RWPE2 (cell line): ENCODE measurements around the gene GPR4.

Experiments used
- ATAC-seq: fragments of 200-7000 bp; cut with Tn5 transposase; 3 replicates; pipeline ENCODE4 v1.9.1; 2021; ENCODE audit warnings: low read depth
- DNase-seq: peaks from one replicate; pipeline ENCODE4 v3.0.0-alpha.2; 2020; ENCODE audit warnings: low spot score
- H3K27ac ChIP-seq: fragments of 450-650 bp; 2 replicates; pipeline ENCODE4 v1.5.1; 2017; ENCODE audit warnings: mild to moderate bottlenecking; ENCODE audit not compliant: poor library complexity, severe bottlenecking
- H3K27me3 ChIP-seq: fragments of 250-450 bp; sonication (Bioruptor Pico); 2 replicates; pipeline ENCODE4 v1.5.1; 2021; ENCODE audit warnings: mild to moderate bottlenecking, moderate library complexity; ENCODE audit not compliant: insufficient read depth, poor library complexity, severe bottlenecking
- H3K36me3 ChIP-seq: fragments of 250-450 bp; sonication (Bioruptor Pico); 2 replicates; pipeline ENCODE4 v1.5.1; 2020; ENCODE audit warnings: low read depth, mild to moderate bottlenecking, moderate library complexity
- H3K4me1 ChIP-seq: fragments of 250-450 bp; sonication (Bioruptor Pico); 2 replicates; pipeline ENCODE4 v1.5.1; 2021; ENCODE audit warnings: mild to moderate bottlenecking, moderate library complexity; ENCODE audit not compliant: insufficient read depth, poor library complexity, severe bottlenecking
- H3K4me3 ChIP-seq: fragments of 250-450 bp; sonication (Bioruptor Pico); 2 replicates; pipeline ENCODE4 v1.5.1; 2021; ENCODE audit warnings: mild to moderate bottlenecking, moderate library complexity; ENCODE audit not compliant: severe bottlenecking
- H3K9me3 ChIP-seq: fragments of 250-450 bp; sonication (Bioruptor Pico); 2 replicates; pipeline ENCODE4 v1.5.1; 2021; ENCODE audit warnings: mild to moderate bottlenecking, moderate library complexity; ENCODE audit not compliant: severe bottlenecking
- CTCF ChIP-seq: fragments of 450-650 bp; IDR thresholded peaks from one replicate; pipeline ENCODE4 v1.5.1; 2017; ENCODE audit warnings: mild to moderate bottlenecking, moderate library complexity; ENCODE audit not compliant: poor library complexity, severe bottlenecking

The GPR4 gene

GRCh38 chr19:45560686-45561085 is 41.3 kb downstream of the GPR4 start:
- no peaks in the 10 kb centered on the region for H3K27me3 ChIP-seq
- TF ChIP-seq CTCF, result no peak
- no peak overlapping the region for H3K27ac ChIP-seq
- H3K4me1 ChIP-seq, result peaks cover 6% of the 10 kb centered on the region
- DNase-seq (no peak), ATAC-seq (no peak)
- no peak overlapping the region for H3K4me3 ChIP-seq
- H3K9me3 ChIP-seq, result no peaks in the 10 kb centered on the region
- H3K36me3 ChIP-seq, result 0 out of 2 replicates have a peak, but pooled peaks cover 4% of the 10 kb centered on the region

- 0 out of 2 replicates have a peak, but pooled peaks cover 4% of the 10 kb centered on the region for H3K36me3 ChIP-seq
- no peak overlapping the region for H3K4me3 ChIP-seq
- ATAC-seq (no peak), DNase-seq (no peak)
- TF ChIP-seq CTCF, result no peak
- H3K27ac ChIP-seq, result no peak overlapping the region
- H3K9me3 ChIP-seq, result no peaks in the 10 kb centered on the region
- no peaks in the 10 kb centered on the region for H3K27me3 ChIP-seq
- H3K4me1 ChIP-seq, result peaks cover 6% of the 10 kb centered on the region
Measured at GRCh38 chr19:45560038-45560437, 42.0 kb downstream of the GPR4 start.

- H3K27me3 ChIP-seq, result no peaks in the 10 kb centered on the region
- peaks cover 6% of the 10 kb centered on the region for H3K4me1 ChIP-seq
- no peaks in the 10 kb centered on the region for H3K9me3 ChIP-seq
- TF ChIP-seq CTCF, result peak; percentile 70
- H3K4me3 ChIP-seq, result no peak overlapping the region
- 0 out of 2 replicates have a peak, but pooled peaks cover 4% of the 10 kb centered on the region for H3K36me3 ChIP-seq
- DNase-seq, result no peak
- peak; percentile 77; the same call in 2 of the 3 replicates for ATAC-seq
- no peak overlapping the region for H3K27ac ChIP-seq
Measured at GRCh38 chr19:45558399-45558878, 43.6 kb downstream of the GPR4 start.

- TF ChIP-seq CTCF, result no peak
- DNase-seq, result no peak
Measured at GRCh38 chr19:45556835-45557234, 45.2 kb downstream of the GPR4 start.

GRCh38 chr19:45554481-45554880 is 47.5 kb downstream of the GPR4 start:
- H3K4me3 ChIP-seq, result no peak overlapping the region
- DNase-seq (no peak), ATAC-seq (no peak)
- no peaks in the 10 kb centered on the region for H3K4me1 ChIP-seq
- no peaks in the 10 kb centered on the region for H3K27me3 ChIP-seq
- H3K36me3 ChIP-seq, result no peaks in the 10 kb centered on the region; the same call in 1 of the 2 replicates
- no peaks in the 10 kb centered on the region for H3K9me3 ChIP-seq
- H3K27ac ChIP-seq, result no peak overlapping the region
- TF ChIP-seq CTCF, result no peak

More at GRCh38 chr19:45556835-45557234, 45.2 kb downstream of the GPR4 start:
- no peaks in the 10 kb centered on the region for H3K9me3 ChIP-seq
- H3K27ac ChIP-seq, result no peak overlapping the region
- no peaks in the 10 kb centered on the region for H3K27me3 ChIP-seq
- ATAC-seq, result no peak
- peaks cover 4% of the 10 kb centered on the region; the same call in 1 of the 2 replicates for H3K36me3 ChIP-seq
- no peak overlapping the region for H3K4me3 ChIP-seq
- no peaks in the 10 kb centered on the region for H3K4me1 ChIP-seq
